H1 (cell line): ENCODE measurements around the gene FHOD1. TPM values are rescaled to one million over a fixed set of nuclear protein-coding genes. Genes with fewer than 3 reads are reported as not detected.

ENCODE experiments used
- CTCF ChIA-PET: fragments of 300-600 bp; sonication (Branson Sonifier 250); formaldehyde crosslinking; loops from one replicate; lab custom pipeline; 2021; ENCODE audit not compliant: partially characterized antibody; lab: Charles Lee
- POLR2A ChIA-PET: fragments of 300-600 bp; sonication (Branson Sonifier 250); formaldehyde crosslinking; loops from one replicate; lab custom pipeline; 2021; ENCODE audit warnings: inconsistent platforms; ENCODE audit not compliant: partially characterized antibody; lab: Charles Lee
- DNase-seq, 2 experiments: peaks; one replicate each; pipeline versions ENCODE4 v3.0.0 to v3.0.0-alpha.2; 2010 to 2022; ENCODE audit warnings: low spot score in 2 of 2, low read depth in 1 of 2, mixed read lengths in 1 of 2
- FAIRE-seq: peaks from 2 replicates; lab custom pipeline; 2011; peaks lifted over from hg19 to GRCh38; lab: Jason Lieb, UNC
- H2AFZ ChIP-seq: 2 replicates; pipeline ENCODE4 v1.8.1; 2012; ENCODE audit warnings: low read length, inconsistent platforms
- H2AK5ac ChIP-seq: 2 replicates; pipeline ENCODE4 v1.6.1; 2013; ENCODE audit warnings: low read depth, low read length
- H2BK120ac ChIP-seq: replicated peaks from 2 replicates; pipeline ENCODE3; 2013; ENCODE audit warnings: low read depth, low read length, inconsistent platforms
- H2BK12ac ChIP-seq: 2 replicates; pipeline ENCODE4 v1.6.1; 2013; ENCODE audit warnings: low read depth, low read length
- H2BK15ac ChIP-seq: 2 replicates; pipeline ENCODE4 v1.6.1; 2013; ENCODE audit warnings: low read length
- H2BK20ac ChIP-seq: 2 replicates; pipeline ENCODE4 v1.6.1; 2013; ENCODE audit warnings: low read length
- H2BK5ac ChIP-seq: 2 replicates; pipeline ENCODE4 v1.6.1; 2013; ENCODE audit warnings: low read depth, low read length
- H3K14ac ChIP-seq: 2 replicates; pipeline ENCODE4 v1.6.1; 2013; ENCODE audit warnings: inconsistent platforms; ENCODE audit not compliant: insufficient read length
- H3K18ac ChIP-seq: 2 replicates; pipeline ENCODE4 v1.6.1; 2013; ENCODE audit warnings: low read length; ENCODE audit errors: extremely low read depth
- H3K23ac ChIP-seq: 2 replicates; pipeline ENCODE4 v1.6.1; 2013; ENCODE audit warnings: inconsistent platforms; ENCODE audit not compliant: insufficient read length
- H3K23me2 ChIP-seq: 2 replicates; pipeline ENCODE4 v1.6.1; 2013; ENCODE audit warnings: low read depth, low read length
- H3K27ac ChIP-seq: 2 replicates; pipeline ENCODE4 v1.6.1; 2011; ENCODE audit warnings: low read depth, low read length, inconsistent platforms
- H3K27me3 ChIP-seq, 4 experiments: replicated peaks in 1 of 4; 1 replicate in 1 of 4; 2 replicates in 3 of 4; pipeline versions ENCODE4 v1.6.1 to v1.8.1; 2011 to 2013; ENCODE audit warnings: low read length in 3 of 4, mild to moderate bottlenecking in 3 of 4, inconsistent platforms in 2 of 4, mixed read lengths in 2 of 4, moderate library complexity in 1 of 4; ENCODE audit not compliant: control insufficient read depth in 3 of 4, insufficient read depth in 3 of 4; ENCODE audit errors: extremely low read depth in 1 of 4
- H3K36me3 ChIP-seq, 4 experiments: 2 replicates each; pipeline versions ENCODE4 v1.6.1 to v1.8.1; 2011 to 2013; ENCODE audit warnings: mild to moderate bottlenecking in 4 of 4, low read length in 3 of 4, moderate library complexity in 2 of 4, control low read depth in 1 of 4, inconsistent platforms in 1 of 4; ENCODE audit not compliant: insufficient read depth in 4 of 4, control insufficient read depth in 2 of 4
- H3K4ac ChIP-seq: replicated peaks from 2 replicates; pipeline ENCODE3; 2013; ENCODE audit warnings: low read length, low read depth, mixed read lengths, inconsistent platforms; ENCODE audit not compliant: insufficient read length
- H3K4me1 ChIP-seq, 4 experiments: replicated peaks in 1 of 4; 1 replicate in 1 of 4; 2 replicates in 3 of 4; pipeline versions ENCODE4 v1.6.1 to v1.8.1; 2011 to 2013; ENCODE audit warnings: low read length in 3 of 4, inconsistent platforms in 2 of 4, mixed read lengths in 1 of 4; ENCODE audit not compliant: insufficient read depth in 4 of 4, control insufficient read depth in 3 of 4
- H3K4me2 ChIP-seq, 2 experiments: 2 replicates each; pipeline versions ENCODE4 v1.6.1 to v1.8.1; 2011 to 2013; ENCODE audit warnings: low read depth in 2 of 2, low read length in 2 of 2, control low read depth in 1 of 2, inconsistent platforms in 1 of 2, mild to moderate bottlenecking in 1 of 2; ENCODE audit not compliant: insufficient read depth in 1 of 2
- H3K4me3 ChIP-seq, 4 experiments: fragments of 200-600, 300-600 bp in 1 of 4; sonication (generic), shearing (Covaris generic), sonication (Bioruptor Twin) in 1 of 4; 2 replicates each; pipeline versions ENCODE4 v1.5.1 to v1.8.1; 2011 to 2016; ENCODE audit warnings: low read length in 4 of 4, low read depth in 3 of 4, control low read depth in 2 of 4, inconsistent platforms in 2 of 4, mild to moderate bottlenecking in 2 of 4, mixed read lengths in 1 of 4, moderate library complexity in 1 of 4; ENCODE audit not compliant: insufficient read depth in 2 of 4; ENCODE audit errors: extremely low read depth in 1 of 4
- H3K56ac ChIP-seq: replicated peaks from 2 replicates; pipeline ENCODE3; 2013; ENCODE audit warnings: low read depth, mild to moderate bottlenecking, mixed read lengths, low read length, inconsistent platforms; ENCODE audit not compliant: insufficient read length
- H3K79me1 ChIP-seq: 2 replicates; pipeline ENCODE4 v1.6.1; 2013; ENCODE audit warnings: low read depth, low read length, control low read depth
- H3K79me2 ChIP-seq, 2 experiments: 2 replicates each; pipeline versions ENCODE4 v1.6.1 to v1.8.1; 2012 to 2013; ENCODE audit warnings: low read length in 2 of 2, mild to moderate bottlenecking in 2 of 2, inconsistent platforms in 1 of 2; ENCODE audit not compliant: insufficient read depth in 2 of 2, control insufficient read depth in 1 of 2
- H3K9ac ChIP-seq, 4 experiments: replicated peaks in 1 of 4; 1 replicate in 1 of 4; 2 replicates in 3 of 4; pipeline versions ENCODE4 v1.6.1 to v1.8.1; 2011 to 2013; ENCODE audit warnings: low read depth in 3 of 4, low read length in 3 of 4, control low read depth in 2 of 4, mild to moderate bottlenecking in 2 of 4, moderate library complexity in 2 of 4, inconsistent platforms in 1 of 4; ENCODE audit errors: extremely low read depth in 1 of 4
- H3K9me3 ChIP-seq, 2 experiments: 2 replicates each; pipeline versions ENCODE4 v1.6.1 to v1.8.1; 2012 to 2013; ENCODE audit warnings: mild to moderate bottlenecking in 2 of 2, moderate library complexity in 2 of 2, control low read depth in 1 of 2, inconsistent platforms in 1 of 2, low read depth in 1 of 2, low read length in 1 of 2, mixed read lengths in 1 of 2; ENCODE audit not compliant: insufficient read depth in 2 of 2
- H4K20me1 ChIP-seq, 2 experiments: replicated peaks in 1 of 2; 2 replicates each; pipeline versions ENCODE3 to v1.8.1; 2011 to 2013; ENCODE audit warnings: inconsistent platforms in 2 of 2, low read length in 2 of 2, mild to moderate bottlenecking in 1 of 2; ENCODE audit not compliant: insufficient read depth in 2 of 2, control insufficient read depth in 1 of 2
- H4K5ac ChIP-seq: 2 replicates; pipeline ENCODE4 v1.6.1; 2013; ENCODE audit warnings: low read length, low read depth, mixed read lengths, inconsistent platforms; ENCODE audit not compliant: insufficient read length
- H4K8ac ChIP-seq: 2 replicates; pipeline ENCODE4 v1.8.0; 2013; ENCODE audit warnings: mild to moderate bottlenecking, moderate library complexity, low read length, inconsistent platforms; ENCODE audit not compliant: insufficient read depth; ENCODE audit errors: extremely low read depth
- H4K91ac ChIP-seq: replicated peaks from 2 replicates; pipeline ENCODE3; 2013; ENCODE audit warnings: low read length, mixed read lengths, inconsistent platforms; ENCODE audit not compliant: insufficient read length
- CEBPB ChIP-seq: IDR thresholded peaks from 2 replicates; pipeline ENCODE4 v1.6.1; 2012; ENCODE audit warnings: low read depth, low read length
- RAD21 ChIP-seq, 2 experiments: IDR thresholded peaks in 1 of 2; conservative IDR thresholded peaks in 1 of 2; 2 replicates each; pipeline ENCODE4 v1.6.1; 2011; ENCODE audit warnings: low read depth in 2 of 2, low read length in 2 of 2, improper control_type of control experiment in 1 of 2, inconsistent platforms in 1 of 2, mild to moderate bottlenecking in 1 of 2, moderate library complexity in 1 of 2
- SIN3A ChIP-seq, 2 experiments: IDR thresholded peaks in 1 of 2; conservative IDR thresholded peaks in 1 of 2; 2 replicates each; pipeline ENCODE4 v1.6.1; 2011 to 2012; ENCODE audit warnings: low read length in 2 of 2, improper control_type of control experiment in 1 of 2, low read depth in 1 of 2, mild to moderate bottlenecking in 1 of 2
- WGBS, 2 experiments: shearing (Covaris generic) in 1 of 2; methylation state at CpG; one replicate each; pipeline versions ENCODE4 v1.1.6 to v1.1.7; 2013 to 2015; ENCODE audit warnings: low lambda C conversion rate in 2 of 2, mixed read lengths in 2 of 2, inconsistent platforms in 1 of 2, low coverage in 1 of 2, missing lambda C conversion rate in 1 of 2; ENCODE audit not compliant: insufficient replicate concordance in 2 of 2, insufficient coverage in 1 of 2, insufficient read length in 1 of 2; ENCODE audit errors: extremely low coverage in 1 of 2, missing lambda C conversion rate in 1 of 2; 5-methylcytosine and 5-hydroxymethylcytosine counted together
- polyA plus RNA-seq, 7 experiments: library from polyadenylated mRNA; depleted of rRNA in 3 of 7; stranded (reverse) in 5 of 7; unstranded in 2 of 7; fragments of >200 nt in 5 of 7; fragments of 200-250 nt in 2 of 7; gene quantifications; 1 replicate in 5 of 7; 2 replicates in 1 of 7; 4 replicates in 1 of 7; pipeline versions ENCODE4 v1.2.1 to v1.2.3, GENCODE V29; 2011 to 2013; ENCODE audit warnings: missing spikeins in 2 of 7, mixed read lengths in 2 of 7
- total RNA-seq: library from RNA; stranded (reverse); fragmentation: NEBNext Ultra II Directional; extraction: Animal tissue kit (Norgen Biotek cat#: 25700); gene quantifications from 2 replicates; pipeline ENCODE4 v1.2.1, GENCODE V29; 2021
- TF ChIP-seq, protein P1 (sequence below), 3 experiments: IDR thresholded peaks; 1 replicate in 2 of 3; 2 replicates in 1 of 3; pipeline versions ENCODE4 v1.5.1 to v1.6.1; 2011; ENCODE audit warnings: low read length in 3 of 3, mild to moderate bottlenecking in 3 of 3, inconsistent platforms in 2 of 3, low read depth in 1 of 3, moderate library complexity in 1 of 3; ENCODE audit not compliant: insufficient read depth in 1 of 3; ENCODE audit errors: control extremely low read depth in 1 of 3

Gene FHOD1
- total and polyA plus RNA-seq, 2 of the 8 experiments (the other 6 are each of a cell fraction or from before 2014, with no cell fraction given) = 31.3 to 60.7 TPM

DNA sequence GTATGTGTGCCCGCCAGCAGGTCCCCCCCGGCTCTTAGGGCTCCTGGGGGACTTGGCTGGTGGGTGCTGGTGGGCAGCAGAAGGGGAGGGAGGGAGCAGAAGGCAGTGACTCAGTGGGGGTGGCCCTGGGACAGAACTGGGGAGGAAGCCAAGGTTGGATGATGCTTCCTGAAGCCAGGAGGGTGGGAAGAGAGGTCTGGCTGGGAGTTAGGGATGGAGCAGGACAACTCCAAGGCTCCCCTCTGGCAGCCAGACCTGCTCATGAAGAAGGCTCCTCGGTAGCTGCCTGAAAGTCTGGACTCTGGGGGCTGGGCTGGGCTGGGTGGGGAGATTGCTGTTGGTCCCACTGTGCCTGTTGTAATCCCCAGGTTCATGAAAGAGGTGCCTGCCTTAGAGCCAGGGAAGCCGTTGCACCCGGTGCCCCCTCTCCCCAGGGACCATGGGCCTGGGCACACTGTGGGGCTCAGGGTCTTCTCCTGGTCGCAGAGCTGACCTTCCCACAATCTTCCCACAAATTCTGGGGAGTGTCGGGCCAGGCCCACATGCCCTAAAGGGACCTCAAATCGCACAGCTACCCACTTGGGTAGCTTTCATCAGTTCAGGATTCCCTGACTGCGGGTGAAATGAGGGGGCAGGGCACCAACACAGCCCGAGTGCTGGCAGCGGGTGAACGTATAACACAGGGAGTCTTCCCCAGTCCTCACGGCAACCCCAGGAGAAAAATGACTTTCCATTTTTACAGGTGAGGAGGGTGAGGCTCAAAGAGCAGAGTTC, 30.9 kb upstream of the FHOD1 start:
- Histone ChIP-seq H3K9ac (no peak overlapping the region), H3K79me1 (no peaks in the 10 kb centered on the region), H2BK5ac (no peak overlapping the region), H3K79me2 (no peaks in the 10 kb centered on the region), H3K14ac (no peak overlapping the region), H3K36me3 (no peaks in the 10 kb centered on the region), H4K20me1 (no peaks in the 10 kb centered on the region), H3K4ac (no peak overlapping the region), H3K23ac (no peak overlapping the region), H2AFZ (no peak overlapping the region), H3K4me1 (no peaks in the 10 kb centered on the region), H2BK20ac (no peak overlapping the region), H2BK12ac (no peak overlapping the region), H3K27ac (no peak overlapping the region), H2BK15ac (no peak overlapping the region), H3K23me2 (peaks cover 4% of the 10 kb centered on the region; the same call in 1 of the 2 replicates), H3K4me3 (peak overlapping the region; percentile 37 to 70 (median 44))
- WGBS, 2 experiments = 59% methylated on average over 13 of the region's 13 CpGs; no CpG with 5 or more reads in 1 of the 2 experiments
- DNase-seq = no peak
- ChIA-PET POLR2A (interaction anchor here (0.9 to 1.2 kb wide), 2 partner anchors 12 to 32 kb away, joined by 4 read pairs; no protein-coding TSS in a partner anchor), CTCF (interaction anchor here (0.9 to 3.1 kb wide), 20 partner anchors 7 to 123 kb away, joined by 3 to 27 read pairs (median 4); partner anchors contain the start of gene TMEM208)
- TF ChIP-seq SIN3A (conservative IDR thresholded peaks at IDR 0.05 in 1 of 2, IDR thresholded peaks at IDR 0.05 in 1 of 2; ENCODE audit: low read depth in 1 of 2, low read length in 2 of 2) (no peak), RAD21 (IDR thresholded peaks at IDR 0.05 in 1 of 2, conservative IDR thresholded peaks at IDR 0.05 in 1 of 2; ENCODE audit: low read depth in 2 of 2, low read length in 2 of 2) (peak in 1 of 2 experiments; percentile 61; a peak in 1 of 4 replicates), CEBPB (no peak)
- TF ChIP-seq, protein P1, sequence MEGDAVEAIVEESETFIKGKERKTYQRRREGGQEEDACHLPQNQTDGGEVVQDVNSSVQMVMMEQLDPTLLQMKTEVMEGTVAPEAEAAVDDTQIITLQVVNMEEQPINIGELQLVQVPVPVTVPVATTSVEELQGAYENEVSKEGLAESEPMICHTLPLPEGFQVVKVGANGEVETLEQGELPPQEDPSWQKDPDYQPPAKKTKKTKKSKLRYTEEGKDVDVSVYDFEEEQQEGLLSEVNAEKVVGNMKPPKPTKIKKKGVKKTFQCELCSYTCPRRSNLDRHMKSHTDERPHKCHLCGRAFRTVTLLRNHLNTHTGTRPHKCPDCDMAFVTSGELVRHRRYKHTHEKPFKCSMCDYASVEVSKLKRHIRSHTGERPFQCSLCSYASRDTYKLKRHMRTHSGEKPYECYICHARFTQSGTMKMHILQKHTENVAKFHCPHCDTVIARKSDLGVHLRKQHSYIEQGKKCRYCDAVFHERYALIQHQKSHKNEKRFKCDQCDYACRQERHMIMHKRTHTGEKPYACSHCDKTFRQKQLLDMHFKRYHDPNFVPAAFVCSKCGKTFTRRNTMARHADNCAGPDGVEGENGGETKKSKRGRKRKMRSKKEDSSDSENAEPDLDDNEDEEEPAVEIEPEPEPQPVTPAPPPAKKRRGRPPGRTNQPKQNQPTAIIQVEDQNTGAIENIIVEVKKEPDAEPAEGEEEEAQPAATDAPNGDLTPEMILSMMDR (IDR thresholded peaks at IDR 0.05; ENCODE audit: control extremely low read depth in 1 of 3, insufficient read depth in 1 of 3, low read depth in 1 of 3, low read length in 3 of 3) = peak in 1 of 3 experiments; percentile 67; a peak in 1 of 4 replicates
- TF ChIP-seq, all 59 proteins: peak for 2
- Histone ChIP-seq H4K91ac (no peak overlapping the region), H2AK5ac (no peak overlapping the region; the same call in 1 of the 2 replicates), H4K5ac (no peak overlapping the region), H3K18ac (no peak overlapping the region), H3K56ac (no peak overlapping the region), H3K27me3 (peaks cover 0 to 15% (median 12%) of the 10 kb centered on the region in 4 experiments; a peak in 5 of 7 replicates), H4K8ac (no peak overlapping the region; the same call in 1 of the 2 replicates), H2BK120ac (no peak overlapping the region), H3K4me2 (peak overlapping the region; percentile 40 to 91), H3K9me3 (no peaks in the 10 kb centered on the region)
- FAIRE-seq = no peak
